Measurements from ENCODE around the gene ST14. TPM values are rescaled to one million over a fixed set of nuclear protein-coding genes. Genes with fewer than 3 reads are reported as not detected.

Gene ST14
- polyA plus RNA-seq, 1 of the 3 experiments (the other 2 are of a cell fraction): not detected

DNA sequence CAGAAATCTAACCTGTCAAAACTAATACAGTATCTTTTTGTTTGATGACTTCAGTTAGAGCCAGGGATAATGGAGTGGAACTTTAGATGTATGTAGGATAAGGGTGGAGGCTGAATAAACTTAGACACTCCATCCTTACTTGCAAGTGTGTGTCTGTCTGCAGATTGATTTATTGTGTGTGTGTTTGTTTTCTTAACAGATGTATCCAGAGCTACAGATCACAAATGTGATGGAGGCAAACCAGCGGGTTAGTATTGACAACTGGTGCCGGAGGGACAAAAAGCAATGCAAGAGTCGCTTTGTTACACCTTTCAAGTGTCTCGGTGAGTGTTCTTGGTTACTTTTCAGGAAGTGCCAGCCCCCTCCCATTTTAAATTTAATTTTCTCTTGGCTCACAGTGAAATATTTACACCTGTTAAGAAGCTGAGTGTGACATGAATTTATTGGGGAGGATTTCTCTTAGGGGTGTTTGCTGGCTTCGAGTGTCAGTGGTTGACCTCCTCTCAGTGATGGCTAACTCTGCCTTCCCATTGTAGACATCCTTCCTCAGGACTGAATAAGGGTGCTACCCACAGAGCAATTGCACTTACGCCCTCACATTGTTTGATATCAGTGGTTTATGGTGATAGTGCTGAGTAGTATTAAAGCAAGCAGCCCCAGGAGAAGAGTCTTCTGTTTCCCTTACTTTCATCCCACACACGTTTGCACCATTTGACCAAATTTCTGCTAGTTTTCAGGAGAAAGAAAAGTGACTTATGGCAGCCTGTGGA lies 49.1 kb upstream of the ST14 start:
- no peak overlapping the region for H3K4me2 ChIP-seq
- no peak for DNase-seq
- CTCF ChIA-PET: no interaction called here
- 97% methylated on average over 7 of the region's 7 CpGs for WGBS (ENCODE audit: low lambda C conversion rate)
- POLR2A ChIA-PET: no interaction called here
- H3K79me2 ChIP-seq (ENCODE audit: insufficient read depth): peaks cover 69% of the 10 kb centered on the region
- TF ChIP-seq REST (IDR thresholded peaks at IDR 0.05; ENCODE audit: low read depth, low read length) (no peak), JUND (IDR thresholded peaks at IDR 0.05) (no peak), CTCF (IDR thresholded peaks at IDR 0.05) (no peak), FOXM1 (IDR thresholded peaks at IDR 0.05; ENCODE audit: low read depth) (no peak)
- peaks cover 4% of the 10 kb centered on the region for H3F3A ChIP-seq (replicated peaks; ENCODE audit: insufficient read depth)
- peaks cover 28 to 39% of the 10 kb centered on the region in 2 experiments for H3K36me3 ChIP-seq (replicated peaks in 1 of 2; ENCODE audit: control insufficient read depth in 1 of 2, insufficient read depth in 2 of 2, low read length in 1 of 2)
- peaks cover 85% of the 10 kb centered on the region for H4K20me1 ChIP-seq (ENCODE audit: insufficient read depth)
- H3K9me3 ChIP-seq: no peaks in the 10 kb centered on the region
- no peak overlapping the region for H2AFZ ChIP-seq (ENCODE audit: low read depth)
- no peak overlapping the region for H3K4me3 ChIP-seq (ENCODE audit: low read depth in 2 of 2, low read length in 1 of 2)
- H3K9ac ChIP-seq: no peak overlapping the region
- H3K27ac ChIP-seq (ENCODE audit: low read depth in 2 of 2, low read length in 1 of 2): no peak overlapping the region
- peaks cover 0 to 4% of the 10 kb centered on the region in 2 experiments; a peak in 2 of 4 replicates for H3K4me1 ChIP-seq (ENCODE audit: control insufficient read depth in 1 of 2, insufficient read depth in 2 of 2, low read depth in 1 of 2, low read length in 1 of 2)
- H3K27me3 ChIP-seq (ENCODE audit: insufficient read depth): no peaks in the 10 kb centered on the region
- H3K9me2 ChIP-seq: no peaks in the 10 kb centered on the region

DNA sequence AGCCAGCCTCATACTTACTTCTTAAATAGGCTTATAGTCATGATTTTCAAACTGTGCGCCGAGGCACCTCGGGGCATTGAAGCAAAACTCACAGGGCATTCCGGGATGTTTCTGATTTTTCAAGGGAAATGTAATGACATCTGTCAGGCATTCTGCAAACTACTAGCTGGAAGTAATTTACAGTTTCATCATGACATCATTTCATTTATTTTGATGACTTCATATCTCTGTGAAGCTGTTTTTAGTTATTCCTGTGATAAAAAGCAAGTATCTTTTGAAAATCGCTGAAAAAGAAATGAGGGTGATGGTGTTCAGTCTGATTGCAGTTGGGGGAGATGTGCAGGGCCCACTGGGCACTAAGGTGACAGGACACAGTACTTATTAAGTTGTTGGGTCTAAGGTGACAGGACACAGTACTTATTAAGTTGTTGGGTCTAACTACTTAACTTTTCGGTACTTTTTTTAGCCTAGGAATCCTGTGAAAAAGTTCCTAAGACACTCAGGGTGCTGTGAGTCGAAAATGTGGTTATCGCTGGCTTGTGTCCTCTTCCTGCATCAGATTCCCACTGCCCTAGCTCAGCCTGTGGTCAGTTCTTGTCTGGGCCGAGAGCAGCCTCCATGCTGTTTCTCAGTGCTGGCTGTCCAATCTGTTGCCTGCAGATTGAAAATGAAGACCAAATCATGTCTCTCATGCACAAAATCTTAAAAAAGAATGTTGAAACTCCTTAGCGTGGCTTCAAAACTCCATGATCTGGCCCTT lies 47.3 kb upstream of the ST14 start:
- no peak overlapping the region for H3K4me3 ChIP-seq (ENCODE audit: low read depth in 2 of 2, low read length in 1 of 2)
- peaks cover 67% of the 10 kb centered on the region for H3K79me2 ChIP-seq (ENCODE audit: insufficient read depth)
- no peak overlapping the region for H3K27ac ChIP-seq (ENCODE audit: low read depth in 2 of 2, low read length in 1 of 2)
- POLR2A ChIA-PET: no interaction called here
- H2AFZ ChIP-seq (ENCODE audit: low read depth): no peak overlapping the region
- peaks cover 78% of the 10 kb centered on the region for H4K20me1 ChIP-seq (ENCODE audit: insufficient read depth)
- peaks cover 0 to 4% of the 10 kb centered on the region in 2 experiments; a peak in 2 of 4 replicates for H3K4me1 ChIP-seq (ENCODE audit: control insufficient read depth in 1 of 2, insufficient read depth in 2 of 2, low read depth in 1 of 2, low read length in 1 of 2)
- no peak for TF ChIP-seq YY1 (IDR thresholded peaks at IDR 0.05; ENCODE audit: low read depth)
- no peak for TF ChIP-seq RAD21 (IDR thresholded peaks at IDR 0.05; ENCODE audit: low read length)
- no peak for TF ChIP-seq FOXJ3 (CRISPR knock-in tag; IDR thresholded peaks at IDR 0.05)
- TF ChIP-seq NRF1 (IDR thresholded peaks at IDR 0.05; ENCODE audit: low read depth, low read length): no peak
- TF ChIP-seq ELF1 (IDR thresholded peaks at IDR 0.05): no peak
- no peak overlapping the region for H3K4me2 ChIP-seq
- H3K27me3 ChIP-seq (ENCODE audit: insufficient read depth): no peaks in the 10 kb centered on the region
- peaks cover 4% of the 10 kb centered on the region for H3F3A ChIP-seq (replicated peaks; ENCODE audit: insufficient read depth)
- H3K9me2 ChIP-seq: no peaks in the 10 kb centered on the region
- WGBS (ENCODE audit: low lambda C conversion rate): 92% methylated on average over 10 of the region's 10 CpGs
- H3K36me3 ChIP-seq (replicated peaks in 1 of 2; ENCODE audit: control insufficient read depth in 1 of 2, insufficient read depth in 2 of 2, low read length in 1 of 2): peaks cover 28 to 46% of the 10 kb centered on the region in 2 experiments
- no peaks in the 10 kb centered on the region for H3K9me3 ChIP-seq
- CTCF ChIA-PET: no interaction called here
- DNase-seq: no peak
- no peak overlapping the region for H3K9ac ChIP-seq

All from SK-N-SH (cell line).